Measurements from ENCODE around the gene TIMP3. TPM values are rescaled to one million over a fixed set of nuclear protein-coding genes. Genes with fewer than 3 reads are reported as not detected.

TIMP3 gene
- 876 and 1,947 TPM in 2 replicates for total RNA-seq

GRCh38 chr22:32801537-32802236 is at the start of gene TIMP3:
Gene TIMP3, plus strand, starts transcription at chr22:32801705. Its CDS starts 297 bp downstream, at chr22:32802002.

